ENCODE results near the gene MADCAM1.

MADCAM1 gene

GRCh38 chr19:455031-455705 is 41.1 kb upstream of the MADCAM1 start:
- no peak for TF ChIP-seq REST (IDR thresholded peaks at IDR 0.05; ENCODE audit: insufficient read depth in 1 of 2, low read depth in 2 of 2, low read length in 2 of 2)
- TF ChIP-seq POLR2AphosphoS5 (IDR thresholded peaks at IDR 0.05; ENCODE audit: low read depth, low read length): no peak
- no peak for TF ChIP-seq FOXP2 (optimal IDR thresholded peaks at IDR 0.05; ENCODE audit: borderline replicate concordance, extremely low read depth, extremely low read length, insufficient read depth)
- no peak for TF ChIP-seq SIN3A (IDR thresholded peaks at IDR 0.05; ENCODE audit: borderline replicate concordance, insufficient read depth, low read length)
- no peak for TF ChIP-seq TAF1 (IDR thresholded peaks at IDR 0.05; ENCODE audit: borderline replicate concordance, insufficient read depth, low read length)

GRCh38 chr19:455851-456546 is 40.3 kb upstream of the MADCAM1 start:
- no peak for TF ChIP-seq REST (IDR thresholded peaks at IDR 0.05; ENCODE audit: insufficient read depth in 1 of 2, low read depth in 2 of 2, low read length in 2 of 2)
- no peak for TF ChIP-seq FOXP2 (optimal IDR thresholded peaks at IDR 0.05; ENCODE audit: borderline replicate concordance, extremely low read depth, extremely low read length, insufficient read depth)
- TF ChIP-seq SIN3A (IDR thresholded peaks at IDR 0.05; ENCODE audit: borderline replicate concordance, insufficient read depth, low read length): no peak
- TF ChIP-seq TAF1 (IDR thresholded peaks at IDR 0.05; ENCODE audit: borderline replicate concordance, insufficient read depth, low read length): no peak
- TF ChIP-seq POLR2AphosphoS5 (IDR thresholded peaks at IDR 0.05; ENCODE audit: low read depth, low read length): no peak

GRCh38 chr19:456547-457110 is 39.7 kb upstream of the MADCAM1 start:
- no peak for TF ChIP-seq SIN3A (IDR thresholded peaks at IDR 0.05; ENCODE audit: borderline replicate concordance, insufficient read depth, low read length)
- TF ChIP-seq POLR2AphosphoS5 (IDR thresholded peaks at IDR 0.05; ENCODE audit: low read depth, low read length): no peak
- TF ChIP-seq FOXP2 (optimal IDR thresholded peaks at IDR 0.05; ENCODE audit: borderline replicate concordance, extremely low read depth, extremely low read length, insufficient read depth): no peak
- TF ChIP-seq TAF1 (IDR thresholded peaks at IDR 0.05; ENCODE audit: borderline replicate concordance, insufficient read depth, low read length): no peak
- no peak for TF ChIP-seq REST (IDR thresholded peaks at IDR 0.05; ENCODE audit: insufficient read depth in 1 of 2, low read depth in 2 of 2, low read length in 2 of 2)

- TF ChIP-seq POLR2AphosphoS5 (IDR thresholded peaks at IDR 0.05; ENCODE audit: low read depth, low read length): no peak
Measured at GRCh38 chr19:457636-458035, 38.6 kb upstream of the MADCAM1 start.

GRCh38 chr19:458091-459042 is 37.9 kb upstream of the MADCAM1 start:
- TF ChIP-seq FOXP2 (optimal IDR thresholded peaks at IDR 0.05; ENCODE audit: borderline replicate concordance, extremely low read depth, extremely low read length, insufficient read depth) (no peak), POLR2AphosphoS5 (IDR thresholded peaks at IDR 0.05; ENCODE audit: low read depth, low read length) (no peak), TAF1 (IDR thresholded peaks at IDR 0.05; ENCODE audit: borderline replicate concordance, insufficient read depth, low read length) (no peak), SIN3A (IDR thresholded peaks at IDR 0.05; ENCODE audit: borderline replicate concordance, insufficient read depth, low read length) (no peak), REST (IDR thresholded peaks at IDR 0.05; ENCODE audit: insufficient read depth in 1 of 2, low read depth in 2 of 2, low read length in 2 of 2) (no peak)

All from PFSK-1 (cell line).